NCI-H748 (cell line): ENCODE data around the gene RPL36A.

Experiments
- DNase-seq: peaks from one replicate; lab custom pipeline; 2025; ENCODE audit not compliant: unreplicated experiment; lab: John Stamatoyannopoulos, UW

RPL36A gene

DNA sequence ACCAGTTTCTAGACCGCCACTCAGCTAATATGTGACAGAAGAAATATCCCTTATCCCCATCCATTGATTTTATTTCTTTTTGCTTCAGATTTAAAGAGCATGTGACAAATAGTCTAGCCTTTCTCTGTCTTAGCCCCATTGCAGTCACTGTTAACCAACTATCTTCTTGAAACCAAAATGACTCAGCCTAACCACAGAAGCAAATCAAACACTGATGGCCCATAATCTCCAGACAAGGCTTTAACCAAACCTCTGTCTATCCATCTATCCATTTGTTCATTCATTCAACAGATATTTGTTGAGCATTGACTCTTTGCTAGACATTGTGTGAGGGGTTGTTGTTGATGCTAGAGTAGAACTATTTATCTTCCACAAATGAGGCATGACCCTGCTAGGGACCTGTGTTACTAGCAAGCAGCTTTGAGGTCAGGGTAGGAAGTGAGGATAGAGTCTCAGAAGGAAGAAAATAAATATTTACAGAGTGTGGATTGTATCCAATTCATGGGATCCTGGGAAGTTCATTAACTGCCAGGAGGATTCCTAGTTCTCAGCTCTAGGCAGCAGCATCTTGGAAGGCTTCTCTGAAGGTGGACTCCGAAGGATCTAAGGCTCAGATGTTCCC lies 39.8 kb downstream of the RPL36A start:
- DNase-seq: no peak

DNA sequence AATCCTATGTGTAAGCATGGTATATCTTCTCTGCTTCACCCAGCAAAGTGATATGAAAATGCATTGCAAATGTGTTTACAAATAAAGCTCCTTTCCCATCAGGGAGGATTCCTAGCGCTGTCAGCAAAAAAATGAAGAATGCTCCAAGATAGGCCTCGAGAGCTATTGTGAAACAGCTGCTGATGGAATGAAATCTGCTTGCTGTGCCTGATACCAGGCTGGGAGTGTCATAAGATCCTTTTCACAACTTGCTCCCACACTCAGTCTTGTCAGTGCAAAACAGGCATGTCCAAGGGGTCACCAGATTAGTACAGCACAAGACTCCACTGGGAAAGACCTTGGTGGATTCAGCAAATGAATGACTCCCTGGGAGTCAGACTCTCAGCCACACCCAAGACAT lies 51.3 kb downstream of the RPL36A start:
- DNase-seq: no peak
